Nephron (organoid): Measurements from ENCODE around the gene OGFR.

Source experiments
- H3K27ac Mint-ChIP-seq, 3 experiments: 2 replicates each; pipeline ENCODE4 v1.8.0; 2020; ENCODE audit warnings: mixed read lengths in 3 of 3, mild to moderate bottlenecking in 2 of 3, moderate library complexity in 1 of 3
- H3K27me3 Mint-ChIP-seq: 2 replicates; pipeline ENCODE4 v1.8.0; 2021; ENCODE audit warnings: low read depth, mild to moderate bottlenecking, moderate library complexity, mixed read lengths
- H3K36me3 Mint-ChIP-seq: 2 replicates; pipeline ENCODE4 v1.8.0; 2020; ENCODE audit warnings: low read depth, mixed read lengths
- H3K4me1 Mint-ChIP-seq: 2 replicates; pipeline ENCODE4 v1.8.0; 2020; ENCODE audit warnings: mixed read lengths
- H3K4me3 Mint-ChIP-seq, 3 experiments: 2 replicates each; pipeline ENCODE4 v1.8.0; 2020; ENCODE audit warnings: mild to moderate bottlenecking in 3 of 3, mixed read lengths in 3 of 3, moderate library complexity in 2 of 3
- H3K9me3 Mint-ChIP-seq: 2 replicates; pipeline ENCODE4 v1.8.0; 2020; ENCODE audit warnings: mixed read lengths
- TF ChIP-seq, protein P1 (sequence below), 3 experiments: fragments of 200-600 bp; sonication (generic); IDR thresholded peaks; one replicate each; pipeline ENCODE4 v1.5.0; 2021; ENCODE audit warnings: antibody characterized with exemption in 3 of 3; ENCODE audit not compliant: unreplicated experiment in 3 of 3

OGFR gene

DNA sequence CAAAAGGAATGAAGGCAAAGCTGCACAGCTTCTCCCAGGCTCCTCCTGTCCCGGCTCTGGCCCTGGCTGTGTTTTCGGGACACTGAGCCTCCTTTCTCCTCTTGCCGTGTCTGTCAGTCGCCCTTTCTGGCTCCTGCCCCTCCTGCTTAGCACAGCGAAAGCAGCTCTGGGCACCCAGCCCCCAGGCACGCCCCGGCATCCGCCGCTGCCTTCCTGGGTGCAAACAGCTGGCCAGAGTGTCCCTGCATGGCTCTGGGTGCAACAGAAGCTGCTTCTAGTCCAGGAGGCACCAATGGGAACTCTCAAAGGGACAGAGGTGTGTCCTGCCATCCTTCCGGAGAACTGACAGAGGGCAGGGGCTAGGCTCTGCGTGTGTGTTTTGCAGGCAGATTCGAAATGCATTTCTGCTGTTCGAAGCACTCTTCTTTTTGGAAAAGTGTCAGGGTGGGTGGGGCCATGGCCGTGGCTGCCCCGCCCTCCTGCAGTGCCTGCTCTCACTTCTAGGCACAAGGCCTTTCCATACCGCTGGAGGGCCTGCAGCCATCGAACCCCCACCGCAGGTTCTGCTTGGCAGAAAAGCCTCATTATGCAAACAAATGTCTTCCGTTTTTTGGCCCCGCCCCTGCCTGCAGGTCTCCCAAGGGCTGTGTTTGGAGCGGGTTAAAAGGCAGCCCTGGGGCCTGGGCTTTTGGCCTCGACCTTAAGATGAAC, 27.7 kb downstream of the OGFR start:
- peaks cover 18% of the 10 kb centered on the region for H3K4me1 Mint-ChIP-seq
- no peaks in the 10 kb centered on the region for H3K36me3 Mint-ChIP-seq
- peak overlapping the region in 2 of 3 experiments; percentile 33 to 40 for H3K27ac Mint-ChIP-seq
- no peak overlapping the region for H3K4me3 Mint-ChIP-seq
- TF ChIP-seq, protein P1, sequence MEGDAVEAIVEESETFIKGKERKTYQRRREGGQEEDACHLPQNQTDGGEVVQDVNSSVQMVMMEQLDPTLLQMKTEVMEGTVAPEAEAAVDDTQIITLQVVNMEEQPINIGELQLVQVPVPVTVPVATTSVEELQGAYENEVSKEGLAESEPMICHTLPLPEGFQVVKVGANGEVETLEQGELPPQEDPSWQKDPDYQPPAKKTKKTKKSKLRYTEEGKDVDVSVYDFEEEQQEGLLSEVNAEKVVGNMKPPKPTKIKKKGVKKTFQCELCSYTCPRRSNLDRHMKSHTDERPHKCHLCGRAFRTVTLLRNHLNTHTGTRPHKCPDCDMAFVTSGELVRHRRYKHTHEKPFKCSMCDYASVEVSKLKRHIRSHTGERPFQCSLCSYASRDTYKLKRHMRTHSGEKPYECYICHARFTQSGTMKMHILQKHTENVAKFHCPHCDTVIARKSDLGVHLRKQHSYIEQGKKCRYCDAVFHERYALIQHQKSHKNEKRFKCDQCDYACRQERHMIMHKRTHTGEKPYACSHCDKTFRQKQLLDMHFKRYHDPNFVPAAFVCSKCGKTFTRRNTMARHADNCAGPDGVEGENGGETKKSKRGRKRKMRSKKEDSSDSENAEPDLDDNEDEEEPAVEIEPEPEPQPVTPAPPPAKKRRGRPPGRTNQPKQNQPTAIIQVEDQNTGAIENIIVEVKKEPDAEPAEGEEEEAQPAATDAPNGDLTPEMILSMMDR (IDR thresholded peaks at IDR 0.05; ENCODE audit: unreplicated experiment in 3 of 3) = no peak
- no peaks in the 10 kb centered on the region for H3K9me3 Mint-ChIP-seq
- peaks cover 5% of the 10 kb centered on the region for H3K27me3 Mint-ChIP-seq

DNA sequence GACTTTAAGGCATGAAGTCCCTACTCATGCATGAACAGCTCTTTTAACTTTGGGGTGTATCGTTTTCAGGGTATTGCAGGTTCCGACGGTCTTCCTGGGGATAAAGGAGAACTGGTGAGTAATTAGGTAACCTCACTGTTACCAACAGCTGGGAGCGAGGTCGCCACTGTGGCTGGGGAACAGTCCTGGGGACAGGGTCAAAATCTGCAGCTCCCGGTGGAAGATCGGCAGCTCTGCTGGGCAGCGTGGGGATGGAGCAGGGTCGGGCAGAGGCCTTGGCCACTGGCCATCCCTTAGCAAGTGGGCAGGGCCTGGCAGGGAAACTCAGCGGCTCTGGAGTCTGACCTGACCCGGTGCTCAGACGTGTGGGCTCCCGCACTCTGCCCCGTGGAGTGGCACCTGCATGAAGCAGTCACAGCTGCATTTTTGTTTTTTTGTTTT, 28.3 kb downstream of the OGFR start:
- no peaks in the 10 kb centered on the region for H3K9me3 Mint-ChIP-seq
- H3K4me3 Mint-ChIP-seq = no peak overlapping the region
- H3K27ac Mint-ChIP-seq = peak overlapping the region in 2 of 3 experiments; percentile 33 to 40
- peaks cover 5% of the 10 kb centered on the region for H3K27me3 Mint-ChIP-seq
- no peaks in the 10 kb centered on the region for H3K36me3 Mint-ChIP-seq
- TF ChIP-seq, protein P1 (IDR thresholded peaks at IDR 0.05; ENCODE audit: unreplicated experiment in 3 of 3) = no peak
- peaks cover 18% of the 10 kb centered on the region for H3K4me1 Mint-ChIP-seq

- Mint-ChIP-seq H3K27me3 (peaks cover 5% of the 10 kb centered on the region), H3K36me3 (no peaks in the 10 kb centered on the region)
Measured at GRCh38 chr20:62834967-62835730, 30.5 kb downstream of the OGFR start.

GRCh38 chr20:62835931-62836861, 31.6 kb downstream of the OGFR start:
- H3K27me3 Mint-ChIP-seq = peaks cover 5% of the 10 kb centered on the region
- H3K27ac Mint-ChIP-seq = no peak overlapping the region
- H3K4me3 Mint-ChIP-seq = no peak overlapping the region
- H3K36me3 Mint-ChIP-seq = no peaks in the 10 kb centered on the region
- H3K4me1 Mint-ChIP-seq = peaks cover 22% of the 10 kb centered on the region
- TF ChIP-seq, protein P1 (IDR thresholded peaks at IDR 0.05; ENCODE audit: unreplicated experiment in 3 of 3) = no peak
- H3K9me3 Mint-ChIP-seq = no peaks in the 10 kb centered on the region

More at GRCh38 chr20:62834967-62835730, 30.5 kb downstream of the OGFR start:
- TF ChIP-seq, protein P1 (IDR thresholded peaks at IDR 0.05; ENCODE audit: unreplicated experiment in 3 of 3) = no peak
- Mint-ChIP-seq H3K27ac (no peak overlapping the region), H3K4me3 (no peak overlapping the region), H3K9me3 (no peaks in the 10 kb centered on the region), H3K4me1 (peaks cover 18% of the 10 kb centered on the region)

- Mint-ChIP-seq H3K36me3 (no peaks in the 10 kb centered on the region), H3K4me3 (no peak overlapping the region), H3K9me3 (no peaks in the 10 kb centered on the region), H3K27ac (no peak overlapping the region), H3K4me1 (peaks cover 18% of the 10 kb centered on the region), H3K27me3 (peaks cover 5% of the 10 kb centered on the region)
- TF ChIP-seq, protein P1 (IDR thresholded peaks at IDR 0.05; ENCODE audit: unreplicated experiment in 3 of 3) = no peak
Measured at GRCh38 chr20:62836967-62837490, 32.4 kb downstream of the OGFR start.
